Gastroesophageal sphincter (tissue), 3 donors: ENCODE measurements around the gene KIF22.

Experiments
- POLR2A ChIP-seq, 2 donors: fragments of 450-650 bp; IDR thresholded peaks; one replicate each; pipeline ENCODE4 v1.6.1; 2017; ENCODE audit warnings: antibody characterized with exemption in 2 of 2, mild to moderate bottlenecking in 2 of 2, moderate library complexity in 1 of 2
- TF ChIP-seq, protein P1 (sequence below), 4 experiments: fragments of 200-600 bp in 2 of 4; fragments of 450-650 bp in 2 of 4; sonication (generic) in 1 of 4; IDR thresholded peaks; one replicate each; pipeline ENCODE4 v1.5.1; 2017 to 2019; ENCODE audit warnings: antibody characterized with exemption in 4 of 4, mild to moderate bottlenecking in 2 of 4, moderate library complexity in 2 of 4

GRCh38 chr16:29763326-29763725 lies 27.2 kb upstream of the KIF22 start:
- TF ChIP-seq, protein P1, sequence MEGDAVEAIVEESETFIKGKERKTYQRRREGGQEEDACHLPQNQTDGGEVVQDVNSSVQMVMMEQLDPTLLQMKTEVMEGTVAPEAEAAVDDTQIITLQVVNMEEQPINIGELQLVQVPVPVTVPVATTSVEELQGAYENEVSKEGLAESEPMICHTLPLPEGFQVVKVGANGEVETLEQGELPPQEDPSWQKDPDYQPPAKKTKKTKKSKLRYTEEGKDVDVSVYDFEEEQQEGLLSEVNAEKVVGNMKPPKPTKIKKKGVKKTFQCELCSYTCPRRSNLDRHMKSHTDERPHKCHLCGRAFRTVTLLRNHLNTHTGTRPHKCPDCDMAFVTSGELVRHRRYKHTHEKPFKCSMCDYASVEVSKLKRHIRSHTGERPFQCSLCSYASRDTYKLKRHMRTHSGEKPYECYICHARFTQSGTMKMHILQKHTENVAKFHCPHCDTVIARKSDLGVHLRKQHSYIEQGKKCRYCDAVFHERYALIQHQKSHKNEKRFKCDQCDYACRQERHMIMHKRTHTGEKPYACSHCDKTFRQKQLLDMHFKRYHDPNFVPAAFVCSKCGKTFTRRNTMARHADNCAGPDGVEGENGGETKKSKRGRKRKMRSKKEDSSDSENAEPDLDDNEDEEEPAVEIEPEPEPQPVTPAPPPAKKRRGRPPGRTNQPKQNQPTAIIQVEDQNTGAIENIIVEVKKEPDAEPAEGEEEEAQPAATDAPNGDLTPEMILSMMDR (IDR thresholded peaks at IDR 0.05) = no peak
- TF ChIP-seq POLR2A (IDR thresholded peaks at IDR 0.05) = no peak
